HEK293T (cell line): ENCODE results near the gene IFT27.

Experiments
- CTCF ChIA-PET: fragments of 350-600 bp; formaldehyde crosslinking; extraction: SDS; loops from one replicate; lab custom pipeline; 2021; ENCODE audit warnings: antibody characterized with exemption, inconsistent platforms; lab: Yijun Ruan, JAX
- POLR2A ChIA-PET: fragments of 350-600 bp; formaldehyde crosslinking; extraction: SDS; loops from one replicate; lab custom pipeline; 2020; ENCODE audit warnings: antibody characterized with exemption, inconsistent platforms; lab: Yijun Ruan, JAX
- DNase-seq: peaks from one replicate; pipeline ENCODE4 v3.0.0; 2012; ENCODE audit warnings: mixed read lengths; ENCODE audit errors: extremely low spot score
- ARNT ChIP-seq: fragments of 450-650 bp; IDR thresholded peaks from 2 replicates; pipeline ENCODE4 v1.6.1; 2017; ENCODE audit warnings: mild to moderate bottlenecking
- BHLHE40 ChIP-seq: fragments of 450-650 bp; IDR thresholded peaks from 2 replicates; pipeline ENCODE4 v1.6.1; 2016; ENCODE audit warnings: mild to moderate bottlenecking, moderate library complexity, borderline replicate concordance
- CTBP1 ChIP-seq: fragments of 450-650 bp; IDR thresholded peaks from 2 replicates; pipeline ENCODE4 v1.6.1; 2016; ENCODE audit warnings: borderline replicate concordance
- ELF4 ChIP-seq: fragments of 450-650 bp; IDR thresholded peaks from 2 replicates; pipeline ENCODE4 v1.6.1; 2017; ENCODE audit warnings: antibody characterized with exemption
- FOXA1 ChIP-seq: fragments of 450-650 bp; IDR thresholded peaks from 2 replicates; pipeline ENCODE4 v1.6.1; 2016; ENCODE audit warnings: mild to moderate bottlenecking
- FOXK2 ChIP-seq: fragments of 450-650 bp; IDR thresholded peaks from 2 replicates; pipeline ENCODE4 v1.6.1; 2016; ENCODE audit warnings: mild to moderate bottlenecking
- FOXM1 ChIP-seq: fragments of 450-650 bp; IDR thresholded peaks from 2 replicates; pipeline ENCODE4 v1.6.1; 2017; ENCODE audit warnings: mild to moderate bottlenecking, borderline replicate concordance
- HDGF ChIP-seq: fragments of 450-650 bp; IDR thresholded peaks from 2 replicates; pipeline ENCODE4 v1.6.1; 2017; ENCODE audit warnings: antibody characterized with exemption, borderline replicate concordance
- L3MBTL2 ChIP-seq: fragments of 450-650 bp; conservative IDR thresholded peaks from 2 replicates; pipeline ENCODE4 v1.6.1; 2016; ENCODE audit warnings: mild to moderate bottlenecking
- LEF1 ChIP-seq: fragments of 450-650 bp; IDR thresholded peaks from 2 replicates; pipeline ENCODE4 v1.6.1; 2017; ENCODE audit warnings: mild to moderate bottlenecking, borderline replicate concordance
- NFRKB ChIP-seq: fragments of 450-650 bp; IDR thresholded peaks from 2 replicates; pipeline ENCODE4 v1.6.1; 2016; ENCODE audit warnings: mild to moderate bottlenecking, moderate library complexity
- SP1 ChIP-seq: fragments of 450-650 bp; IDR thresholded peaks from 2 replicates; pipeline ENCODE4 v1.6.1; 2017
- SUZ12 ChIP-seq: fragments of 450-650 bp; IDR thresholded peaks from 2 replicates; pipeline ENCODE4 v1.6.1; 2016; ENCODE audit warnings: mild to moderate bottlenecking
- TARDBP ChIP-seq: fragments of 450-650 bp; IDR thresholded peaks from 2 replicates; pipeline ENCODE4 v1.6.1; 2016
- ZNF384 ChIP-seq: fragments of 450-650 bp; IDR thresholded peaks from 2 replicates; pipeline ENCODE4 v1.6.1; 2016
- TF ChIP-seq, protein P1 (sequence below): fragments of 450-650 bp; IDR thresholded peaks from 2 replicates; pipeline ENCODE4 v1.6.1; 2016

IFT27 gene

DNA sequence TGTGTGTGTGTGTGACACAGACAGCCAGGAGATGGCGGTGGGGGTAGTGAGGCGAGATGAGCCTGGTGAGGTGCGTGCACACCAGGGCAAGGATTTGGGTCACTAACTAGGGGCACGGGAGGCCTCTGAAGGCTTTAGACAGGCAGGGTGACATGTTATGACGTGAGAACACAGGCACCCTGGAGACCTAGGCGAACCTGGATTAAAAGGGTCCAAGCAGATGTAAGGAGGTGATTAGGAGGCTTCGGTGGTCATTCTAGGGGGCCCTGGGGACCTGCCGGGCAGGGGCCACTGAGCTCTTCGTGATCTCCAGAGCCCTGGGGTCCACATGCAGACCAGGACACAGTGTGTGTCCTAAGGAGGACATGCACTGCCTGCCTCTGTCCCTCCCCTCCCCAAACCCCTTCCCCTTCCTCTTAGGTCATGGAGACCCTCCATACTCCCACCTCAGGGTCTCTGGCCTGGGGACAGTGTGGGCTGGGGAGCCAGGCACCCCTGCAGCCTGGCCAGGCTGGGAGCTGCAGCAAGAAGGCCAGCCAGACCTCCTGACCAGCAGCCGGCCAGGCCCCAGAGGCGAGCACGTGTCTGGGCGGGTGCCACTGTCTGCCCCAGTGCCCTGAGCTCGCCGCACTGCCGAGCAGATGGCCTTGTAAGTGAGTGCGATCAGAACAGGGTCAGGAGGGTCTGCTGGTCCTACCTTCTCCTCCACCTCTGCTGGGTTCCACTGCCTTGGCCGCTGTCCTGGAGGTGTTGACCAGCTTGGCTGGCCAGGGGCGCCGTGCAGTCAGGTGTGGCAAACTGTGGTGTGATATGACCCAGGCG is 32.1 kb downstream of the IFT27 start:
- POLR2A ChIA-PET = interaction anchor here (1.2 kb wide), 1 partner anchor 10 kb away, joined by 3 read pairs; no protein-coding TSS in a partner anchor
- CTCF ChIA-PET = interaction anchor here (1.5 kb wide), 1 partner anchor 14 kb away, joined by 3 read pairs; no protein-coding TSS in a partner anchor
- TF ChIP-seq NFRKB = no peak
- no peak for TF ChIP-seq LEF1
- no peak for TF ChIP-seq L3MBTL2
- TF ChIP-seq HDGF = no peak
- no peak for TF ChIP-seq ELF4
- TF ChIP-seq, protein P1, sequence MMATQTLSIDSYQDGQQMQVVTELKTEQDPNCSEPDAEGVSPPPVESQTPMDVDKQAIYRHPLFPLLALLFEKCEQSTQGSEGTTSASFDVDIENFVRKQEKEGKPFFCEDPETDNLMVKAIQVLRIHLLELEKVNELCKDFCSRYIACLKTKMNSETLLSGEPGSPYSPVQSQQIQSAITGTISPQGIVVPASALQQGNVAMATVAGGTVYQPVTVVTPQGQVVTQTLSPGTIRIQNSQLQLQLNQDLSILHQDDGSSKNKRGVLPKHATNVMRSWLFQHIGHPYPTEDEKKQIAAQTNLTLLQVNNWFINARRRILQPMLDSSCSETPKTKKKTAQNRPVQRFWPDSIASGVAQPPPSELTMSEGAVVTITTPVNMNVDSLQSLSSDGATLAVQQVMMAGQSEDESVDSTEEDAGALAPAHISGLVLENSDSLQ = no peak
- no peak for TF ChIP-seq FOXM1
- no peak for TF ChIP-seq FOXK2
- no peak for TF ChIP-seq ZNF384
- no peak for TF ChIP-seq FOXA1
- no peak for TF ChIP-seq ARNT
- TF ChIP-seq SP1 = no peak
- no peak for TF ChIP-seq CTBP1
- TF ChIP-seq BHLHE40 = no peak
- TF ChIP-seq TARDBP = no peak
- no peak for TF ChIP-seq SUZ12
- no peak for DNase-seq

DNA sequence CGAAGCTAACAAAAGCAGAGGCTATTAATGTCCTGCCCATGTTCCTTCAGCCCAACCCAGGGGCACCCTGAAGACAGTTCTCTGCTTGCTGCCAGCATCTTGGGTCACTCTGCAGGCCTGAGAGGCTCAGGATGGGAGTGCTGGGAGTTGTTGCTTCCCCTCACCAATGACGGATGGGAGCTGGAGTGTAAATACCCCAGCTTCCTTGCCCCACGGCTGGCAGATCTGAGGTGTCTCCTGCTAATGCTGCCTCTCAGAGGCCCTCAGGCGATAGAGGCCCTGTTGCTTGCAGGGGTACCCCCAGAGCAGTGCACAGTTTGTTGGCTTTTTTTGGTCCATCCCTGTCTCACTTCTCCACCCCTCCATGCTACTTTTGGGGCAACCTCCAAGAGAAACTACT is 32.9 kb downstream of the IFT27 start:
- TF ChIP-seq L3MBTL2 = no peak
- TF ChIP-seq FOXK2 = no peak
- no peak for TF ChIP-seq LEF1
- TF ChIP-seq ARNT = no peak
- TF ChIP-seq ELF4 = no peak
- TF ChIP-seq, protein P1 = no peak
- TF ChIP-seq FOXA1 = no peak
- TF ChIP-seq CTBP1 = no peak
- no peak for TF ChIP-seq ZNF384
- TF ChIP-seq SUZ12 = no peak
- no peak for TF ChIP-seq TARDBP
- no peak for TF ChIP-seq NFRKB
- ChIA-PET POLR2A (interaction anchor here (1.2 kb wide), 1 partner anchor 11 kb away, joined by 3 read pairs; no protein-coding TSS in a partner anchor), CTCF (interaction anchor here (1.5 kb wide), 1 partner anchor 15 kb away, joined by 3 read pairs; no protein-coding TSS in a partner anchor)
- no peak for DNase-seq

DNA sequence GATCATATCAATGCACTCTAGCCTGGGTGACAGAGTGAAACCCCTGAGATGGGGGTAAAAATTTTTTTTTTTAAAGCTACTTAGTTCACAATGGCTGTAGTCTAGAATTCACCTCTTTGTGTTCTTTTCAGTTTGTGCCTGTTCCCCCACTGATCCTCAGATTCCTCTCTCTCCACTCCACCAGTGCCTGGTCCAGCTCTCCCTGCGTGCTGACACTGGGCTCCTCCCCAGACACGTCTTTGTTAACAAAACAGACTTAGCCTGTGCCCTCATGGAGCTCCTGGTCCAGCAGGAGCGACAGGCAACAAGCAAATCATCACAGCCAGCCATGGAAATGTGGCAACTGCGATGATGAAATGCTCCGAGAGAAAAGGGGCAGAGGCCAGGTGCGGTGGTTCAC is 34.0 kb downstream of the IFT27 start:
- POLR2A ChIA-PET = no interaction called here

DNA sequence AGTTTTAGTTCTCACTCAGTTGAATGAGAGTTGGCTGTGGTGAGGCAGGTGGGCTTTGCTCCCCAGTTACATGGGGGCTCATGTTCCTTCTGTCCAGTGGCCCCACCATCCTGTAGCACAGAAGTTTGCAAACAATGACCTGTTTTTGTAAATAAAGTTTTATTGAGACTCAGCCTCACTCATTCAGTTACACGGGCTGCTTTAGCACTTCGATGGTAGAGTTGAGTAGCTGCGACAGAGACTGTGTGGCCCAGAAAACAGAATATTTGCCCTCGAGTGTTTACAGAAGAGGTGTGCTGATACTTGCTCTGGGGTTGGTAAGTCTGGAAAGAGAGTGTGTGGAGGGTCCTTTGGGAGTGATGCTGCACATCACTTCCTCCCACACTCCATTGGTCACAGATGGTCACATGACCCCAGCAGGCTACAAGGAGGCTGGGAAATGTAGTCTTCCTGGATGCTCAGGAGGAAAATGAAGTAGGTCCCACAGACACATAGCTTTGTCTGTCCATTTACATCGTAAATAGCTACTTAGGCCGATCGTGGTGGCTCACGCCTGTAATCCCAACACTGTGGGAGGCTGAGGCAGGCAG is 34.6 kb downstream of the IFT27 start:
- ChIA-PET CTCF (no interaction called here), POLR2A (no interaction called here)
- DNase-seq = peak; percentile 62
- TF ChIP-seq TARDBP (no peak), BHLHE40 (no peak), SP1 (no peak), ARNT (no peak), ELF4 (no peak; the same call in 1 of the 2 replicates), HDGF (no peak), FOXM1 (no peak), CTBP1 (no peak), SUZ12 (no peak), LEF1 (no peak), ZNF384 (no peak), L3MBTL2 (no peak), NFRKB (no peak), FOXA1 (no peak), FOXK2 (no peak)
- TF ChIP-seq, protein P1 = no peak

More for the DNA sequence above, 34.0 kb downstream of the IFT27 start:
- no peak for TF ChIP-seq FOXK2
- TF ChIP-seq SUZ12 = no peak
- no peak for TF ChIP-seq CTBP1
- no peak for TF ChIP-seq NFRKB
- TF ChIP-seq SP1 = no peak
- TF ChIP-seq FOXM1 = no peak
- no peak for TF ChIP-seq L3MBTL2
- no peak for DNase-seq
- CTCF ChIA-PET = no interaction called here

DNA sequence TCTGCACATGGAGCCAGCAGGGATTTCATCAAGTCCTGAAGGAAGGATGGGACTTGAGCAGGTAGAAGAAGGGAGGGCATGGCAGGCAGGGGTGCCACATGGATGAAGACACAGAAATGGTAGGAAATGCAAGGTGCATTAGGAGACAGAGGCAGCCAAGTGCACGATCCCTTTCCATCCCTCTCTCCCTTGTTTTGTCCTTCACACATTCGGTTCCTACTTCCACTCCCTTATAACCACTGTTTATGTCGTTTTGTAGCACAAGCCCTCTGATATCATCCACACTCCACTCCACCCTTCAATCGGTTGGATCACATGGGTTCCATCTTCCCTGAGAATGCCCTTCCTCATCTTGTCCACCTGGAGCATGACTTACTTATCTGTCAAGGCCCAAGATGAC is 35.2 kb downstream of the IFT27 start:
- TF ChIP-seq BHLHE40 = no peak
- ChIA-PET CTCF (no interaction called here), POLR2A (no interaction called here)
- DNase-seq = no peak

DNA sequence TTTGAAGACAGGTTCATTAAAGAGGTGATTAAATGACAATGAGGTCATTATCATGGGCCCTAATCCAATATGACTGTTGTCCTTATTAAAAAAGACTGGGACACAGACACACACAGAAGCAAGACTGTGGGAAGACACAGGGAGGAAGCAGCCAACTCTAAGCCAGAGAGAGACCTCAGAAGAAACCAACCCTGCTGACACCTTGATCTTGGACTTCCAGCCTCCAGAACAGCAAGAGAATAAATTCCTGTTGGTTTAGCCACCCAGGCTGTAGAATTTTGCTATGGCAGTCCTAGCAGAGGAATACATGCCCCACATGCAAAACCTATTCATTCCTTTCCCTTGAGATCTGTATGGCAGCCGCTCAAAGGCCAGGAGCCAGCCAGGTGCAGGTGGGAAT is 36.7 kb downstream of the IFT27 start:
- POLR2A ChIA-PET = no interaction called here
- no peak for DNase-seq
- CTCF ChIA-PET = no interaction called here
- no peak for TF ChIP-seq ELF4
- no peak for TF ChIP-seq HDGF
- TF ChIP-seq TARDBP = no peak
- no peak for TF ChIP-seq L3MBTL2
- no peak for TF ChIP-seq ZNF384
- TF ChIP-seq BHLHE40 = no peak
- TF ChIP-seq SUZ12 = no peak
- TF ChIP-seq FOXA1 = no peak
- no peak for TF ChIP-seq LEF1
- TF ChIP-seq ARNT = no peak
- TF ChIP-seq SP1 = no peak
